SKM-1 (cell line): Measurements from ENCODE around the gene GNG2.

Source experiments
- DNase-seq: peaks from one replicate; lab custom pipeline; 2025; ENCODE audit not compliant: unreplicated experiment; lab: John Stamatoyannopoulos, UW

Gene GNG2

GRCh38 chr14:51855234-51855633 lies 5.2 kb upstream of the GNG2 start:
- DNase-seq, result no peak

- DNase-seq, result no peak
Observed at GRCh38 chr14:51856792-51857296, 3.6 kb upstream of the GNG2 start.

GRCh38 chr14:51859131-51859530 lies 1.3 kb upstream of the GNG2 start:
- no peak for DNase-seq

- DNase-seq, result no peak
Observed at GRCh38 chr14:51860825-51861499, 550 bp downstream of the GNG2 start.

GRCh38 chr14:51862176-51862796 lies 1.9 kb downstream of the GNG2 start:
- no peak for DNase-seq

GRCh38 chr14:51862860-51863259 lies 2.4 kb downstream of the GNG2 start:
- DNase-seq, result no peak

GRCh38 chr14:51865953-51866747 lies 5.7 kb downstream of the GNG2 start:
- no peak for DNase-seq

- DNase-seq, result no peak
Observed at GRCh38 chr14:51867741-51868140, 7.3 kb downstream of the GNG2 start.

GRCh38 chr14:51868405-51868804 lies 8.0 kb downstream of the GNG2 start:
- DNase-seq, result no peak

GRCh38 chr14:51869411-51870100 lies 9.1 kb downstream of the GNG2 start:
- DNase-seq, result no peak

GRCh38 chr14:51870606-51871005 lies 10.2 kb downstream of the GNG2 start:
- no peak for DNase-seq

- DNase-seq, result no peak
Observed at GRCh38 chr14:51871846-51872245, 11.4 kb downstream of the GNG2 start.

GRCh38 chr14:51872396-51872795 lies 12.0 kb downstream of the GNG2 start:
- DNase-seq, result no peak

- DNase-seq, result no peak
Observed at GRCh38 chr14:51873221-51873893, 12.9 kb downstream of the GNG2 start.

- DNase-seq, result no peak
Observed at GRCh38 chr14:51877810-51878209, 17.4 kb downstream of the GNG2 start.

GRCh38 chr14:51879170-51879569 lies 18.8 kb downstream of the GNG2 start:
- no peak for DNase-seq

GRCh38 chr14:51880835-51881580 lies 20.6 kb downstream of the GNG2 start:
- DNase-seq, result no peak

GRCh38 chr14:51881636-51882035 lies 21.2 kb downstream of the GNG2 start:
- DNase-seq, result no peak

- DNase-seq, result no peak
Observed at GRCh38 chr14:51883232-51883631, 22.8 kb downstream of the GNG2 start.
